SK-N-MC (cell line): ENCODE results near the gene ATG13.

Experiments used
- DNase-seq: peaks from one replicate; pipeline ENCODE4 v3.0.0-alpha.2; 2011; ENCODE audit warnings: low read depth, low spot score
- H3K27ac ChIP-seq: fragments of 200-600 bp; sonication (generic); 2 replicates; pipeline ENCODE4 v1.5.1; 2016; ENCODE audit warnings: mixed run types
- H3K36me3 ChIP-seq: fragments of 200-600 bp; sonication (generic); 2 replicates; pipeline ENCODE4 v1.6.1; 2017; ENCODE audit warnings: antibody characterized with exemption, low read length, mixed read lengths; ENCODE audit not compliant: insufficient read depth
- H3K4me3 ChIP-seq: fragments of 200-600 bp; sonication (generic); 2 replicates; pipeline ENCODE4 v1.5.1; 2016
- H3K9ac ChIP-seq: fragments of 200-600 bp; sonication (generic); 2 replicates; pipeline ENCODE4 v1.8.0; 2017; ENCODE audit warnings: mixed run types, mixed read lengths; ENCODE audit not compliant: insufficient read length
- H3K9me3 ChIP-seq: fragments of 200-600 bp; sonication (generic); 2 replicates; pipeline ENCODE4 v1.6.1; 2017; ENCODE audit warnings: low read depth, mild to moderate bottlenecking, antibody characterized with exemption, low read length, moderate library complexity, mixed read lengths
- EZH2 ChIP-seq: fragments of 200-600 bp; sonication (generic); IDR thresholded peaks from one replicate; pipeline ENCODE4 v1.6.1; 2017; ENCODE audit warnings: antibody characterized with exemption
- FOXP2 ChIP-seq: optimal IDR thresholded peaks from 2 replicates; pipeline ENCODE3; 2011; ENCODE audit warnings: mild to moderate bottlenecking, moderate library complexity; ENCODE audit not compliant: insufficient read depth; ENCODE audit errors: extremely low read length, control extremely low read depth
- POLR2AphosphoS5 ChIP-seq: IDR thresholded peaks from 2 replicates; pipeline ENCODE4 v1.6.1; 2012; ENCODE audit warnings: mild to moderate bottlenecking, low read depth, low read length, borderline replicate concordance

Gene ATG13

DNA sequence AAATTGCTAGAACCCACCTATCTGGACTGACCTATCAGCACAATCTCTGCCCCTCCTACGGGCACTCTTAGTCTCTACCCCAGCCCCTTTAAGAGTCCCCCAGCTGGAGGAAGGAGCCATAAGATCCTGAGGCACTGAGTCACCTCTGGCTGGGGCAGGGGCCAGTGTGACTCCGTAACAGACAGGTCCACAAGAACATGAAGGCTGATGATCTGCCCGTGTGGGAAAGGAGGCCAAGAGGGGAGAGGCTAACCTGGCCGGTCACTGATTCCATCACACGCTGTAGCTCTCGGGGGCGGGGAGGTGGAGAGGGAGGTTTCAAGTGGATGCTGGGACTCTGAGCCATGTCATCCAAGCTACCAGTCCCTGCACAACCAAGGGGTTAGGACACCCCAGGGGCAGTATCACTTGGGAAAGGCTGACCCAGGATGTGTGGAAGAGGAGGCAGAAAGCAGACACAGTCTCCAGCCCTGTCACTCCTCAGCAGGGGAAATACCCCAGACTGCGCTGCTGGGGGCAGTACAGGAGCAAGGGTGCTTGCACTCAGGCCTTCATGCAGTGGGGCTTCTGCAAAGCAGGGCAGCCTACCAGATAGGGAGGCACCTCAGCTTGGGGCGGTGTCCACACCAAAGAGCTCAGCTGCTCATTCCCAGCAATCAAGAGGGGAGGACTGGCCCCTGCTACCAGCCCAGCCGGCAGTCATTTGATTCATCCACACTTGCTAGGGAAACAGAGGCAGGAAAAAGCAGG is 60.8 kb downstream of the ATG13 start:
- Histone ChIP-seq H3K9ac (no peak overlapping the region), H3K36me3 (peaks cover 12% of the 10 kb centered on the region), H3K27ac (no peak overlapping the region), H3K4me3 (no peak overlapping the region), H3K9me3 (no peaks in the 10 kb centered on the region)
- TF ChIP-seq EZH2, result no peak
- no peak for TF ChIP-seq POLR2AphosphoS5
- TF ChIP-seq FOXP2, result no peak
- DNase-seq, result no peak

DNA sequence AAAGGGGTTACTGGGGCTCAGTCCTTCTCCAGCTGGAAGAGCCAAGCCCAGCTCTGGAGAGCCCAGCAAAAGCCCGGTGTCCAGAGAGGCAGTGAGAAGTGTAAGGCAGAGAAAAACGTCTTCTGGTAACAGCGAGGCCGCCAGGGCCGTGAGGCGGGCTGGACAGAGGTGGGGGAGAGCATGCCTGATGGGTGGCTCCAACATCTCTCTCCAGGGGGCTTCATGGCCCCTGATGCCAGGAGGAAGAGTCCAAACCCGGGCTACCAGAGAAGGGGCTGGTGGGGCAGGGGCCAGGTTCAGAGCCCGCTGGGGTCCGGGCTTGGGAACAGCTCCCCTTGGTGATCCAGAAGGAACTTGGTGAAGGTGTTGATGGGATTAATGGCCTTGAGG is 61.4 kb downstream of the ATG13 start:
- Histone ChIP-seq H3K4me3 (no peak overlapping the region), H3K36me3 (peaks cover 7% of the 10 kb centered on the region), H3K9me3 (no peaks in the 10 kb centered on the region), H3K27ac (no peak overlapping the region), H3K9ac (no peak overlapping the region)
- no peak for DNase-seq
- no peak for TF ChIP-seq EZH2
- no peak for TF ChIP-seq POLR2AphosphoS5
- no peak for TF ChIP-seq FOXP2

- H3K36me3 ChIP-seq, result peaks cover 6% of the 10 kb centered on the region; the same call in 1 of the 2 replicates
- H3K9me3 ChIP-seq, result no peaks in the 10 kb centered on the region
- TF ChIP-seq FOXP2, result no peak
- TF ChIP-seq EZH2, result no peak
- no peak for TF ChIP-seq POLR2AphosphoS5
- H3K9ac ChIP-seq, result no peak overlapping the region
- DNase-seq, result no peak
- no peak overlapping the region for H3K27ac ChIP-seq
- H3K4me3 ChIP-seq, result no peak overlapping the region
Observed at GRCh38 chr11:46679241-46680163, 62.1 kb downstream of the ATG13 start.

- Histone ChIP-seq H3K9ac (no peak overlapping the region), H3K27ac (no peak overlapping the region), H3K36me3 (peaks cover 6% of the 10 kb centered on the region; the same call in 1 of the 2 replicates), H3K9me3 (no peaks in the 10 kb centered on the region), H3K4me3 (no peak overlapping the region)
- TF ChIP-seq FOXP2, result no peak
- TF ChIP-seq POLR2AphosphoS5, result no peak
- no peak for TF ChIP-seq EZH2
- no peak for DNase-seq
Observed at GRCh38 chr11:46680164-46680760, 62.9 kb downstream of the ATG13 start.

DNA sequence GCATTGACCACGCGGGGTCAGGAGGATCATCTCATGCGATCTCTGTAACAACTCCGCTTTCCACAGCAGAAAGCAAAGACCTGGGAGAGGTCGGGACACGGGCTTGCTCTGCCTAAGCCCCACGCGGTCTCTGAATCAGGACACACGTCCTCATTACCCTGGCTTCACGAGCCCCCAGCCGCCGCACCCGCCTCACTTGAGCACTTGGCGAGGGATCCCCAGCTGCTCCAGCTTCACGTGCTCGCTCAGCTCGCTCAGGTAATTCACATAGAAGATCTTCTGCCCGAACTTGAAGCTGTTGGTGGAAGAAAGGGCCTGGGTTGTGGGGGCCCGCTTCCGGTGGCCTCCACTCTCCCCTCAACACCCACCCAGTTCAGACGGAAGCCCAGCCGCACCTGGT is 63.5 kb downstream of the ATG13 start:
- TF ChIP-seq FOXP2 (no peak), EZH2 (no peak), POLR2AphosphoS5 (no peak)
- no peak for DNase-seq
- Histone ChIP-seq H3K9ac (no peak overlapping the region), H3K27ac (no peak overlapping the region), H3K4me3 (no peak overlapping the region), H3K9me3 (no peaks in the 10 kb centered on the region), H3K36me3 (peaks cover 6% of the 10 kb centered on the region; the same call in 1 of the 2 replicates)

- H3K27ac ChIP-seq, result no peak overlapping the region
- peaks cover 6% of the 10 kb centered on the region; the same call in 1 of the 2 replicates for H3K36me3 ChIP-seq
- H3K9ac ChIP-seq, result no peak overlapping the region
- no peak overlapping the region for H3K4me3 ChIP-seq
- no peaks in the 10 kb centered on the region for H3K9me3 ChIP-seq
- TF ChIP-seq EZH2, result no peak
- no peak for TF ChIP-seq FOXP2
- no peak for DNase-seq
Observed at GRCh38 chr11:46681814-46682213, 64.5 kb downstream of the ATG13 start.

- no peaks in the 10 kb centered on the region for H3K9me3 ChIP-seq
- H3K27ac ChIP-seq, result no peak overlapping the region
- no peak overlapping the region for H3K4me3 ChIP-seq
- peaks cover 9% of the 10 kb centered on the region; the same call in 1 of the 2 replicates for H3K36me3 ChIP-seq
- no peak for TF ChIP-seq EZH2
- no peak for TF ChIP-seq FOXP2
- no peak overlapping the region for H3K9ac ChIP-seq
- DNase-seq, result no peak
Observed at GRCh38 chr11:46682773-46683752, 65.7 kb downstream of the ATG13 start.

DNA sequence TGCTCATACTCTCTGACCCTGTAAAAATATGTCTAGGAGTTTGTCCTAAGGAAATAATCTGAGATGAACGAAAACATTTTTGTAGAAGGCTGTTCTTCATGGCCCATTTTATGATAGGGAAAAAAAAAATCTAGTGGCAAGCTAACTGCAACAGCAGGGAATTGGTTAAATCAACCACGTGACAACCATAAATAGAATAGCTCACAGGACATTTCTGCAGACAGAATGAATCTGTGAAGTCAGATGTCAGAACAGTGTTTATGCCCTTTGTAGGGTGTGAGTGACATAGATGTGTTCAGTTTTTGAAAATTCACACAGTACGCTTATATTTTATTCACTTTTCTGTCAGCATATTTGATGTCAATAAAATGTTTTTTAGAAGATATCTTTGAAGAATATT is 67.0 kb downstream of the ATG13 start:
- Histone ChIP-seq H3K9ac (no peak overlapping the region), H3K36me3 (peaks cover 9% of the 10 kb centered on the region; the same call in 1 of the 2 replicates), H3K4me3 (no peak overlapping the region), H3K9me3 (no peaks in the 10 kb centered on the region), H3K27ac (no peak overlapping the region)
- TF ChIP-seq POLR2AphosphoS5, result no peak
- TF ChIP-seq EZH2, result no peak
- no peak for TF ChIP-seq FOXP2
- DNase-seq, result no peak
